NCI-H2171 (cell line): ENCODE data around the gene PDE4C.
A peak's percentile ranks its signal among the peaks of the same experiment; 100 is the strongest.
"Not testable (repeated sequence)": the region's sequence is repeated elsewhere in the genome, so short reads cannot be mapped to it uniquely, and the experiment has no call there.

ENCODE experiments used
- DNase-seq: peaks from one replicate; lab custom pipeline; 2025; lab: John Stamatoyannopoulos, UW

Gene PDE4C

GRCh38 chr19:18223860-18224524 is 2.2 kb downstream of the PDE4C start:
- DNase-seq: no peak

GRCh38 chr19:18221815-18222725 is 4.2 kb downstream of the PDE4C start:
- no peak for DNase-seq

GRCh38 chr19:18220632-18221275 is 5.5 kb downstream of the PDE4C start:
- DNase-seq: no peak

- DNase-seq: no peak
These were observed 6.2 kb downstream of the PDE4C start for GRCh38 chr19:18219911-18220631.

GRCh38 chr19:18218600-18218999 is 7.6 kb downstream of the PDE4C start:
- DNase-seq: no peak

- DNase-seq: no peak
These were observed 8.1 kb downstream of the PDE4C start for GRCh38 chr19:18218159-18218558.

GRCh38 chr19:18216789-18217188 is 9.4 kb downstream of the PDE4C start:
- DNase-seq: no peak

- no peak for DNase-seq
These were observed 11.3 kb downstream of the PDE4C start for GRCh38 chr19:18214779-18215433.

- no peak for DNase-seq
These were observed 14.6 kb downstream of the PDE4C start for GRCh38 chr19:18211683-18212082.

GRCh38 chr19:18209912-18210311 is 16.3 kb downstream of the PDE4C start:
- not testable (repeated sequence) for DNase-seq

GRCh38 chr19:18208098-18208951 is 17.9 kb downstream of the PDE4C start:
- peak; percentile 10 for DNase-seq

GRCh38 chr19:18206018-18206417 is 20.2 kb downstream of the PDE4C start:
- no peak for DNase-seq

- peak; percentile 56 for DNase-seq
These were observed 20.9 kb downstream of the PDE4C start for GRCh38 chr19:18205200-18205892.

GRCh38 chr19:18204394-18205199 is 21.6 kb downstream of the PDE4C start:
- DNase-seq: peak; percentile 73

- peak; percentile 100 for DNase-seq
These were observed 22.3 kb downstream of the PDE4C start, which contains the start of gene RAB3A for GRCh38 chr19:18203863-18204393. Gene RAB3A (minus strand): TSS chr19:18204042. CDS start chr19:18202740, 1,302 bp downstream.

- peak; percentile 33 for DNase-seq
These were observed 22.8 kb downstream of the PDE4C start for GRCh38 chr19:18203408-18203862.

GRCh38 chr19:18202778-18203407 is 23.3 kb downstream of the PDE4C start:
- DNase-seq: peak; percentile 15

- no peak for DNase-seq
These were observed 23.9 kb downstream of the PDE4C start for GRCh38 chr19:18202397-18202777.
